ENCODE data around the gene YOD1.

The YOD1 gene

GRCh38 chr1:207062058-207062457 lies 11.1 kb upstream of the YOD1 start:
- no peak for TF ChIP-seq EZH2 (IDR thresholded peaks at IDR 0.05; ENCODE audit: borderline replicate concordance, low read length)
- no peak for TF ChIP-seq CTCF (IDR thresholded peaks at IDR 0.05; ENCODE audit: low read length)
- H4K20me1 ChIP-seq (ENCODE audit: insufficient read depth, low read length), result no peaks in the 10 kb centered on the region
- no peak overlapping the region for H3K9ac ChIP-seq (ENCODE audit: low read length)
- H3K4me3 ChIP-seq (ENCODE audit: low read depth, low read length, poor library complexity, severe bottlenecking), result no peak overlapping the region
- H3K9me2 ChIP-seq (ENCODE audit: low read depth, low read length), result no peaks in the 10 kb centered on the region
- no peak overlapping the region for H2AFZ ChIP-seq (ENCODE audit: low read length)
- H3K36me3 ChIP-seq (ENCODE audit: insufficient read depth, low read length), result peaks cover 15% of the 10 kb centered on the region; the same call in 1 of the 2 replicates
- no peaks in the 10 kb centered on the region for H3K79me2 ChIP-seq (ENCODE audit: insufficient read depth, low read length)
- no peaks in the 10 kb centered on the region for H3K27me3 ChIP-seq (ENCODE audit: insufficient read depth, low read length)
- H3K9me3 ChIP-seq (ENCODE audit: low read length), result no peaks in the 10 kb centered on the region
- H3K4me1 ChIP-seq (ENCODE audit: insufficient read depth, low read length, severe bottlenecking), result peaks cover 5% of the 10 kb centered on the region
- no peak overlapping the region for H3K4me2 ChIP-seq (ENCODE audit: low read length)
- no peak overlapping the region for H3K27ac ChIP-seq (ENCODE audit: low read depth, low read length, poor library complexity, severe bottlenecking)
- H3F3A ChIP-seq (ENCODE audit: insufficient read depth, low read length), result no peaks in the 10 kb centered on the region

GRCh38 chr1:207060596-207060995 lies 9.6 kb upstream of the YOD1 start:
- no peak overlapping the region for H3K27ac ChIP-seq (ENCODE audit: low read depth, low read length, poor library complexity, severe bottlenecking)
- no peak overlapping the region for H2AFZ ChIP-seq (ENCODE audit: low read length)
- no peaks in the 10 kb centered on the region for H3K79me2 ChIP-seq (ENCODE audit: insufficient read depth, low read length)
- H4K20me1 ChIP-seq (ENCODE audit: insufficient read depth, low read length), result no peaks in the 10 kb centered on the region
- H3F3A ChIP-seq (ENCODE audit: insufficient read depth, low read length), result no peaks in the 10 kb centered on the region
- H3K4me1 ChIP-seq (ENCODE audit: insufficient read depth, low read length, severe bottlenecking), result peaks cover 10% of the 10 kb centered on the region
- no peak overlapping the region for H3K9ac ChIP-seq (ENCODE audit: low read length)
- no peaks in the 10 kb centered on the region for H3K9me2 ChIP-seq (ENCODE audit: low read depth, low read length)
- H3K9me3 ChIP-seq (ENCODE audit: low read length), result no peaks in the 10 kb centered on the region
- H3K4me2 ChIP-seq (ENCODE audit: low read length), result no peak overlapping the region
- H3K4me3 ChIP-seq (ENCODE audit: low read depth, low read length, poor library complexity, severe bottlenecking), result no peak overlapping the region
- H3K27me3 ChIP-seq (ENCODE audit: insufficient read depth, low read length), result no peaks in the 10 kb centered on the region
- peaks cover 15% of the 10 kb centered on the region; the same call in 1 of the 2 replicates for H3K36me3 ChIP-seq (ENCODE audit: insufficient read depth, low read length)
- TF ChIP-seq EZH2 (IDR thresholded peaks at IDR 0.05; ENCODE audit: borderline replicate concordance, low read length), result no peak
- no peak for TF ChIP-seq CTCF (IDR thresholded peaks at IDR 0.05; ENCODE audit: low read length)

- Histone ChIP-seq H3K36me3 (ENCODE audit: insufficient read depth, low read length) (peaks cover 15% of the 10 kb centered on the region; the same call in 1 of the 2 replicates), H3K4me2 (ENCODE audit: low read length) (no peak overlapping the region), H3K9me2 (ENCODE audit: low read depth, low read length) (no peaks in the 10 kb centered on the region), H3K4me3 (ENCODE audit: low read depth, low read length, poor library complexity, severe bottlenecking) (no peak overlapping the region), H3F3A (ENCODE audit: insufficient read depth, low read length) (no peaks in the 10 kb centered on the region), H3K79me2 (ENCODE audit: insufficient read depth, low read length) (no peaks in the 10 kb centered on the region), H3K9ac (ENCODE audit: low read length) (no peak overlapping the region), H3K9me3 (ENCODE audit: low read length) (no peaks in the 10 kb centered on the region), H4K20me1 (ENCODE audit: insufficient read depth, low read length) (no peaks in the 10 kb centered on the region), H3K27ac (ENCODE audit: low read depth, low read length, poor library complexity, severe bottlenecking) (no peak overlapping the region), H2AFZ (ENCODE audit: low read length) (no peak overlapping the region), H3K4me1 (ENCODE audit: insufficient read depth, low read length, severe bottlenecking) (peaks cover 10% of the 10 kb centered on the region), H3K27me3 (ENCODE audit: insufficient read depth, low read length) (no peaks in the 10 kb centered on the region)
- TF ChIP-seq EZH2 (IDR thresholded peaks at IDR 0.05; ENCODE audit: borderline replicate concordance, low read length) (no peak), CTCF (IDR thresholded peaks at IDR 0.05; ENCODE audit: low read length) (no peak; the same call in 1 of the 2 replicates)
These were observed 8.9 kb upstream of the YOD1 start for GRCh38 chr1:207059881-207060280.
